H1 (cell line): Measurements from ENCODE around the gene AGT. TPM values are rescaled to one million over a fixed set of nuclear protein-coding genes. Genes with fewer than 3 reads are reported as not detected.

Source experiments
- CTCF ChIA-PET: fragments of 300-600 bp; sonication (Branson Sonifier 250); formaldehyde crosslinking; loops from one replicate; lab custom pipeline; 2021; ENCODE audit not compliant: partially characterized antibody; lab: Charles Lee
- POLR2A ChIA-PET: fragments of 300-600 bp; sonication (Branson Sonifier 250); formaldehyde crosslinking; loops from one replicate; lab custom pipeline; 2021; ENCODE audit warnings: inconsistent platforms; ENCODE audit not compliant: partially characterized antibody; lab: Charles Lee
- DNase-seq, 2 experiments: peaks; one replicate each; pipeline versions ENCODE4 v3.0.0 to v3.0.0-alpha.2; 2010 to 2022; ENCODE audit warnings: low spot score in 2 of 2, low read depth in 1 of 2, mixed read lengths in 1 of 2
- FAIRE-seq: peaks from 2 replicates; lab custom pipeline; 2011; peaks lifted over from hg19 to GRCh38; lab: Jason Lieb, UNC
- H2AFZ ChIP-seq: 2 replicates; pipeline ENCODE4 v1.8.1; 2012; ENCODE audit warnings: low read length, inconsistent platforms
- H2AK5ac ChIP-seq: 2 replicates; pipeline ENCODE4 v1.6.1; 2013; ENCODE audit warnings: low read depth, low read length
- H2BK120ac ChIP-seq: replicated peaks from 2 replicates; pipeline ENCODE3; 2013; ENCODE audit warnings: low read depth, low read length, inconsistent platforms
- H2BK12ac ChIP-seq: 2 replicates; pipeline ENCODE4 v1.6.1; 2013; ENCODE audit warnings: low read depth, low read length
- H2BK15ac ChIP-seq: 2 replicates; pipeline ENCODE4 v1.6.1; 2013; ENCODE audit warnings: low read length
- H2BK20ac ChIP-seq: 2 replicates; pipeline ENCODE4 v1.6.1; 2013; ENCODE audit warnings: low read length
- H2BK5ac ChIP-seq: 2 replicates; pipeline ENCODE4 v1.6.1; 2013; ENCODE audit warnings: low read depth, low read length
- H3K14ac ChIP-seq: 2 replicates; pipeline ENCODE4 v1.6.1; 2013; ENCODE audit warnings: inconsistent platforms; ENCODE audit not compliant: insufficient read length
- H3K18ac ChIP-seq: 2 replicates; pipeline ENCODE4 v1.6.1; 2013; ENCODE audit warnings: low read length; ENCODE audit errors: extremely low read depth
- H3K23ac ChIP-seq: 2 replicates; pipeline ENCODE4 v1.6.1; 2013; ENCODE audit warnings: inconsistent platforms; ENCODE audit not compliant: insufficient read length
- H3K23me2 ChIP-seq: 2 replicates; pipeline ENCODE4 v1.6.1; 2013; ENCODE audit warnings: low read depth, low read length
- H3K27ac ChIP-seq: 2 replicates; pipeline ENCODE4 v1.6.1; 2011; ENCODE audit warnings: low read depth, low read length, inconsistent platforms
- H3K27me3 ChIP-seq, 4 experiments: replicated peaks in 1 of 4; 1 replicate in 1 of 4; 2 replicates in 3 of 4; pipeline versions ENCODE4 v1.6.1 to v1.8.1; 2011 to 2013; ENCODE audit warnings: low read length in 3 of 4, mild to moderate bottlenecking in 3 of 4, inconsistent platforms in 2 of 4, mixed read lengths in 2 of 4, moderate library complexity in 1 of 4; ENCODE audit not compliant: control insufficient read depth in 3 of 4, insufficient read depth in 3 of 4; ENCODE audit errors: extremely low read depth in 1 of 4
- H3K36me3 ChIP-seq, 4 experiments: 2 replicates each; pipeline versions ENCODE4 v1.6.1 to v1.8.1; 2011 to 2013; ENCODE audit warnings: mild to moderate bottlenecking in 4 of 4, low read length in 3 of 4, moderate library complexity in 2 of 4, control low read depth in 1 of 4, inconsistent platforms in 1 of 4; ENCODE audit not compliant: insufficient read depth in 4 of 4, control insufficient read depth in 2 of 4
- H3K4ac ChIP-seq: replicated peaks from 2 replicates; pipeline ENCODE3; 2013; ENCODE audit warnings: low read length, low read depth, mixed read lengths, inconsistent platforms; ENCODE audit not compliant: insufficient read length
- H3K4me1 ChIP-seq, 4 experiments: replicated peaks in 1 of 4; 1 replicate in 1 of 4; 2 replicates in 3 of 4; pipeline versions ENCODE4 v1.6.1 to v1.8.1; 2011 to 2013; ENCODE audit warnings: low read length in 3 of 4, inconsistent platforms in 2 of 4, mixed read lengths in 1 of 4; ENCODE audit not compliant: insufficient read depth in 4 of 4, control insufficient read depth in 3 of 4
- H3K4me2 ChIP-seq, 2 experiments: 2 replicates each; pipeline versions ENCODE4 v1.6.1 to v1.8.1; 2011 to 2013; ENCODE audit warnings: low read depth in 2 of 2, low read length in 2 of 2, control low read depth in 1 of 2, inconsistent platforms in 1 of 2, mild to moderate bottlenecking in 1 of 2; ENCODE audit not compliant: insufficient read depth in 1 of 2
- H3K4me3 ChIP-seq, 4 experiments: fragments of 200-600, 300-600 bp in 1 of 4; sonication (generic), shearing (Covaris generic), sonication (Bioruptor Twin) in 1 of 4; 2 replicates each; pipeline versions ENCODE4 v1.5.1 to v1.8.1; 2011 to 2016; ENCODE audit warnings: low read length in 4 of 4, low read depth in 3 of 4, control low read depth in 2 of 4, inconsistent platforms in 2 of 4, mild to moderate bottlenecking in 2 of 4, mixed read lengths in 1 of 4, moderate library complexity in 1 of 4; ENCODE audit not compliant: insufficient read depth in 2 of 4; ENCODE audit errors: extremely low read depth in 1 of 4
- H3K56ac ChIP-seq: replicated peaks from 2 replicates; pipeline ENCODE3; 2013; ENCODE audit warnings: low read depth, mild to moderate bottlenecking, mixed read lengths, low read length, inconsistent platforms; ENCODE audit not compliant: insufficient read length
- H3K79me1 ChIP-seq: 2 replicates; pipeline ENCODE4 v1.6.1; 2013; ENCODE audit warnings: low read depth, low read length, control low read depth
- H3K79me2 ChIP-seq, 2 experiments: 2 replicates each; pipeline versions ENCODE4 v1.6.1 to v1.8.1; 2012 to 2013; ENCODE audit warnings: low read length in 2 of 2, mild to moderate bottlenecking in 2 of 2, inconsistent platforms in 1 of 2; ENCODE audit not compliant: insufficient read depth in 2 of 2, control insufficient read depth in 1 of 2
- H3K9ac ChIP-seq, 4 experiments: replicated peaks in 1 of 4; 1 replicate in 1 of 4; 2 replicates in 3 of 4; pipeline versions ENCODE4 v1.6.1 to v1.8.1; 2011 to 2013; ENCODE audit warnings: low read depth in 3 of 4, low read length in 3 of 4, control low read depth in 2 of 4, mild to moderate bottlenecking in 2 of 4, moderate library complexity in 2 of 4, inconsistent platforms in 1 of 4; ENCODE audit errors: extremely low read depth in 1 of 4
- H3K9me3 ChIP-seq, 2 experiments: 2 replicates each; pipeline versions ENCODE4 v1.6.1 to v1.8.1; 2012 to 2013; ENCODE audit warnings: mild to moderate bottlenecking in 2 of 2, moderate library complexity in 2 of 2, control low read depth in 1 of 2, inconsistent platforms in 1 of 2, low read depth in 1 of 2, low read length in 1 of 2, mixed read lengths in 1 of 2; ENCODE audit not compliant: insufficient read depth in 2 of 2
- H4K20me1 ChIP-seq, 2 experiments: replicated peaks in 1 of 2; 2 replicates each; pipeline versions ENCODE3 to v1.8.1; 2011 to 2013; ENCODE audit warnings: inconsistent platforms in 2 of 2, low read length in 2 of 2, mild to moderate bottlenecking in 1 of 2; ENCODE audit not compliant: insufficient read depth in 2 of 2, control insufficient read depth in 1 of 2
- H4K5ac ChIP-seq: 2 replicates; pipeline ENCODE4 v1.6.1; 2013; ENCODE audit warnings: low read length, low read depth, mixed read lengths, inconsistent platforms; ENCODE audit not compliant: insufficient read length
- H4K8ac ChIP-seq: 2 replicates; pipeline ENCODE4 v1.8.0; 2013; ENCODE audit warnings: mild to moderate bottlenecking, moderate library complexity, low read length, inconsistent platforms; ENCODE audit not compliant: insufficient read depth; ENCODE audit errors: extremely low read depth
- H4K91ac ChIP-seq: replicated peaks from 2 replicates; pipeline ENCODE3; 2013; ENCODE audit warnings: low read length, mixed read lengths, inconsistent platforms; ENCODE audit not compliant: insufficient read length
- CEBPB ChIP-seq: IDR thresholded peaks from 2 replicates; pipeline ENCODE4 v1.6.1; 2012; ENCODE audit warnings: low read depth, low read length
- KDM1A ChIP-seq: fragments of 200-600, 300-600 bp; sonication (generic); IDR thresholded peaks from 2 replicates; pipeline ENCODE4 v1.7.1; 2016; ENCODE audit warnings: mild to moderate bottlenecking, low read length, borderline replicate concordance
- POLR2AphosphoS5 ChIP-seq: IDR thresholded peaks from 2 replicates; pipeline ENCODE4 v1.6.1; 2011; ENCODE audit warnings: low read depth, low read length
- POU5F1 ChIP-seq: IDR thresholded peaks from 2 replicates; pipeline ENCODE4 v1.6.1; 2011; ENCODE audit warnings: low read depth, mild to moderate bottlenecking, low read length, moderate library complexity
- RAD21 ChIP-seq, 2 experiments: IDR thresholded peaks in 1 of 2; conservative IDR thresholded peaks in 1 of 2; 2 replicates each; pipeline ENCODE4 v1.6.1; 2011; ENCODE audit warnings: low read depth in 2 of 2, low read length in 2 of 2, improper control_type of control experiment in 1 of 2, inconsistent platforms in 1 of 2, mild to moderate bottlenecking in 1 of 2, moderate library complexity in 1 of 2
- RNF2 ChIP-seq: fragments of 200-900, 300-1000 bp; sonication (generic); IDR thresholded peaks from 2 replicates; pipeline ENCODE4 v1.7.1; 2016; ENCODE audit warnings: borderline replicate concordance, low read depth, mild to moderate bottlenecking, antibody characterized with exemption, low read length; ENCODE audit not compliant: poor library complexity, severe bottlenecking; ENCODE audit errors: missing control alignments
- WGBS, 2 experiments: shearing (Covaris generic) in 1 of 2; methylation state at CpG; one replicate each; pipeline versions ENCODE4 v1.1.6 to v1.1.7; 2013 to 2015; ENCODE audit warnings: low lambda C conversion rate in 2 of 2, mixed read lengths in 2 of 2, inconsistent platforms in 1 of 2, low coverage in 1 of 2, missing lambda C conversion rate in 1 of 2; ENCODE audit not compliant: insufficient replicate concordance in 2 of 2, insufficient coverage in 1 of 2, insufficient read length in 1 of 2; ENCODE audit errors: extremely low coverage in 1 of 2, missing lambda C conversion rate in 1 of 2; 5-methylcytosine and 5-hydroxymethylcytosine counted together
- polyA plus RNA-seq, 7 experiments: library from polyadenylated mRNA; depleted of rRNA in 3 of 7; stranded (reverse) in 5 of 7; unstranded in 2 of 7; fragments of >200 nt in 5 of 7; fragments of 200-250 nt in 2 of 7; gene quantifications; 1 replicate in 5 of 7; 2 replicates in 1 of 7; 4 replicates in 1 of 7; pipeline versions ENCODE4 v1.2.1 to v1.2.3, GENCODE V29; 2011 to 2013; ENCODE audit warnings: missing spikeins in 2 of 7, mixed read lengths in 2 of 7
- total RNA-seq: library from RNA; stranded (reverse); fragmentation: NEBNext Ultra II Directional; extraction: Animal tissue kit (Norgen Biotek cat#: 25700); gene quantifications from 2 replicates; pipeline ENCODE4 v1.2.1, GENCODE V29; 2021

The AGT gene
- total and polyA plus RNA-seq, 2 of the 8 experiments (the other 6 are each of a cell fraction or from before 2014, with no cell fraction given): 0.20 TPM; not detected in 1

DNA sequence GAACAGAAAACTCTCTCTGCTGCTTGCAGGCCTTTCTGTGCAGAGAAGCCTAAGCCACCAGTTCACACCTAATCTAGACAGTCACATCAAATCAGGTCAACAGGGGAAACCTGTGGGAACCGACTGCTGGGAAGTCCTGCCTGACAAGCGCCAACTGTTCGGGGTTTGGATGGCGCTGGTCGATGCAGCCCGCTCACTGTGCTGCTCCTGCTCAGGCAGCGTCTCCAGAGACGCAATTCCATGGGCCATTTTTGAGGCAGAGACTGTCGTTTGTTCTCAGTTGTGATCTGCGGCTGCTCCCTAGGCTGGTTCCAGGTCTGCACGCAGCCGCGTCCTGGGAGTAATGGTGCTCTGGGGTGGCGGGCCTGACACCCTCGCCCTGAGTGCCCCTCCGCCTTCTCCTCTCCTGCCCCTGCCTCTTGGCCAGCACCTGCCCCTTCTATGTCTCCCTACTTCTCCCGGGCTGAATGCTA is 1.4 kb downstream of the AGT start:
- no peak overlapping the region for H3K9ac ChIP-seq
- CTCF ChIA-PET: interaction anchor here (2.4 to 5.7 kb wide), 3 partner anchors 14 to 60 kb away, joined by 6 to 26 read pairs (median 12); no protein-coding TSS in a partner anchor
- TF ChIP-seq RNF2: no peak
- no peak for TF ChIP-seq KDM1A
- TF ChIP-seq POLR2AphosphoS5: no peak
- TF ChIP-seq CEBPB: no peak
- TF ChIP-seq RAD21 (IDR thresholded peaks at IDR 0.05 in 1 of 2, conservative IDR thresholded peaks at IDR 0.05 in 1 of 2; ENCODE audit: low read depth in 2 of 2, low read length in 2 of 2): no peak
- TF ChIP-seq POU5F1: no peak

More for the DNA sequence above, 1.4 kb downstream of the AGT start:
- H3K9me3 ChIP-seq: no peaks in the 10 kb centered on the region
- no peak overlapping the region for H3K56ac ChIP-seq
- no peak overlapping the region for H2BK120ac ChIP-seq
- H2BK20ac ChIP-seq: no peak overlapping the region
- H2BK15ac ChIP-seq: no peak overlapping the region
- H4K91ac ChIP-seq: no peak overlapping the region
- no peak overlapping the region for H2AFZ ChIP-seq
- H3K4me2 ChIP-seq: no peak overlapping the region
- H2BK5ac ChIP-seq: 0 out of 2 replicates have a peak overlapping the region, but pooled peaks have one; percentile 35
- H3K4me3 ChIP-seq: no peak overlapping the region
- FAIRE-seq: no peak
- H3K23me2 ChIP-seq: no peaks in the 10 kb centered on the region
- no peak overlapping the region for H3K4ac ChIP-seq
- no peak overlapping the region for H4K5ac ChIP-seq
- no peaks in the 10 kb centered on the region; a peak in 1 of 7 replicates for H3K27me3 ChIP-seq
- POLR2A ChIA-PET: no interaction called here
- no peak overlapping the region for H3K27ac ChIP-seq
- no peak overlapping the region for H3K18ac ChIP-seq
- H3K23ac ChIP-seq: no peak overlapping the region
- H4K20me1 ChIP-seq: no peaks in the 10 kb centered on the region
- H2BK12ac ChIP-seq: no peak overlapping the region
- 84% methylated on average over 17 of the region's 17 CpGs; no CpG with 5 or more reads in 1 of the 2 experiments for WGBS, 2 experiments
- no peak overlapping the region for H3K14ac ChIP-seq
- H2AK5ac ChIP-seq: 0 out of 2 replicates have a peak overlapping the region, but pooled peaks have one; percentile 39
- no peaks in the 10 kb centered on the region for H3K79me2 ChIP-seq
- H3K4me1 ChIP-seq: peaks cover 0 to 10% (median 4%) of the 10 kb centered on the region in 4 experiments; a peak in 4 of 7 replicates
- H3K36me3 ChIP-seq: no peaks in the 10 kb centered on the region
- DNase-seq: no peak
- H4K8ac ChIP-seq: peak overlapping the region; percentile 37; the same call in 1 of the 2 replicates
- H3K79me1 ChIP-seq: no peaks in the 10 kb centered on the region
